H1 (cell line): ENCODE measurements around the gene ESPNL. TPM values are rescaled to one million over a fixed set of nuclear protein-coding genes. Genes with fewer than 3 reads are reported as not detected.

Experiments
- CTCF ChIA-PET: fragments of 300-600 bp; sonication (Branson Sonifier 250); formaldehyde crosslinking; loops from one replicate; lab custom pipeline; 2021; ENCODE audit not compliant: partially characterized antibody; lab: Charles Lee
- POLR2A ChIA-PET: fragments of 300-600 bp; sonication (Branson Sonifier 250); formaldehyde crosslinking; loops from one replicate; lab custom pipeline; 2021; ENCODE audit warnings: inconsistent platforms; ENCODE audit not compliant: partially characterized antibody; lab: Charles Lee
- DNase-seq, 2 experiments: peaks; one replicate each; pipeline versions ENCODE4 v3.0.0 to v3.0.0-alpha.2; 2010 to 2022; ENCODE audit warnings: low spot score in 2 of 2, low read depth in 1 of 2, mixed read lengths in 1 of 2
- FAIRE-seq: peaks from 2 replicates; lab custom pipeline; 2011; peaks lifted over from hg19 to GRCh38; lab: Jason Lieb, UNC
- H2AFZ ChIP-seq: 2 replicates; pipeline ENCODE4 v1.8.1; 2012; ENCODE audit warnings: low read length, inconsistent platforms
- H2AK5ac ChIP-seq: 2 replicates; pipeline ENCODE4 v1.6.1; 2013; ENCODE audit warnings: low read depth, low read length
- H2BK120ac ChIP-seq: replicated peaks from 2 replicates; pipeline ENCODE3; 2013; ENCODE audit warnings: low read depth, low read length, inconsistent platforms
- H2BK12ac ChIP-seq: 2 replicates; pipeline ENCODE4 v1.6.1; 2013; ENCODE audit warnings: low read depth, low read length
- H2BK15ac ChIP-seq: 2 replicates; pipeline ENCODE4 v1.6.1; 2013; ENCODE audit warnings: low read length
- H2BK20ac ChIP-seq: 2 replicates; pipeline ENCODE4 v1.6.1; 2013; ENCODE audit warnings: low read length
- H2BK5ac ChIP-seq: 2 replicates; pipeline ENCODE4 v1.6.1; 2013; ENCODE audit warnings: low read depth, low read length
- H3K14ac ChIP-seq: 2 replicates; pipeline ENCODE4 v1.6.1; 2013; ENCODE audit warnings: inconsistent platforms; ENCODE audit not compliant: insufficient read length
- H3K18ac ChIP-seq: 2 replicates; pipeline ENCODE4 v1.6.1; 2013; ENCODE audit warnings: low read length; ENCODE audit errors: extremely low read depth
- H3K23ac ChIP-seq: 2 replicates; pipeline ENCODE4 v1.6.1; 2013; ENCODE audit warnings: inconsistent platforms; ENCODE audit not compliant: insufficient read length
- H3K23me2 ChIP-seq: 2 replicates; pipeline ENCODE4 v1.6.1; 2013; ENCODE audit warnings: low read depth, low read length
- H3K27ac ChIP-seq: 2 replicates; pipeline ENCODE4 v1.6.1; 2011; ENCODE audit warnings: low read depth, low read length, inconsistent platforms
- H3K27me3 ChIP-seq, 4 experiments: replicated peaks in 1 of 4; 1 replicate in 1 of 4; 2 replicates in 3 of 4; pipeline versions ENCODE4 v1.6.1 to v1.8.1; 2011 to 2013; ENCODE audit warnings: low read length in 3 of 4, mild to moderate bottlenecking in 3 of 4, inconsistent platforms in 2 of 4, mixed read lengths in 2 of 4, moderate library complexity in 1 of 4; ENCODE audit not compliant: control insufficient read depth in 3 of 4, insufficient read depth in 3 of 4; ENCODE audit errors: extremely low read depth in 1 of 4
- H3K36me3 ChIP-seq, 4 experiments: 2 replicates each; pipeline versions ENCODE4 v1.6.1 to v1.8.1; 2011 to 2013; ENCODE audit warnings: mild to moderate bottlenecking in 4 of 4, low read length in 3 of 4, moderate library complexity in 2 of 4, control low read depth in 1 of 4, inconsistent platforms in 1 of 4; ENCODE audit not compliant: insufficient read depth in 4 of 4, control insufficient read depth in 2 of 4
- H3K4ac ChIP-seq: replicated peaks from 2 replicates; pipeline ENCODE3; 2013; ENCODE audit warnings: low read length, low read depth, mixed read lengths, inconsistent platforms; ENCODE audit not compliant: insufficient read length
- H3K4me1 ChIP-seq, 4 experiments: replicated peaks in 1 of 4; 1 replicate in 1 of 4; 2 replicates in 3 of 4; pipeline versions ENCODE4 v1.6.1 to v1.8.1; 2011 to 2013; ENCODE audit warnings: low read length in 3 of 4, inconsistent platforms in 2 of 4, mixed read lengths in 1 of 4; ENCODE audit not compliant: insufficient read depth in 4 of 4, control insufficient read depth in 3 of 4
- H3K4me2 ChIP-seq, 2 experiments: 2 replicates each; pipeline versions ENCODE4 v1.6.1 to v1.8.1; 2011 to 2013; ENCODE audit warnings: low read depth in 2 of 2, low read length in 2 of 2, control low read depth in 1 of 2, inconsistent platforms in 1 of 2, mild to moderate bottlenecking in 1 of 2; ENCODE audit not compliant: insufficient read depth in 1 of 2
- H3K4me3 ChIP-seq, 4 experiments: fragments of 200-600, 300-600 bp in 1 of 4; sonication (generic), shearing (Covaris generic), sonication (Bioruptor Twin) in 1 of 4; 2 replicates each; pipeline versions ENCODE4 v1.5.1 to v1.8.1; 2011 to 2016; ENCODE audit warnings: low read length in 4 of 4, low read depth in 3 of 4, control low read depth in 2 of 4, inconsistent platforms in 2 of 4, mild to moderate bottlenecking in 2 of 4, mixed read lengths in 1 of 4, moderate library complexity in 1 of 4; ENCODE audit not compliant: insufficient read depth in 2 of 4; ENCODE audit errors: extremely low read depth in 1 of 4
- H3K56ac ChIP-seq: replicated peaks from 2 replicates; pipeline ENCODE3; 2013; ENCODE audit warnings: low read depth, mild to moderate bottlenecking, mixed read lengths, low read length, inconsistent platforms; ENCODE audit not compliant: insufficient read length
- H3K79me1 ChIP-seq: 2 replicates; pipeline ENCODE4 v1.6.1; 2013; ENCODE audit warnings: low read depth, low read length, control low read depth
- H3K79me2 ChIP-seq, 2 experiments: 2 replicates each; pipeline versions ENCODE4 v1.6.1 to v1.8.1; 2012 to 2013; ENCODE audit warnings: low read length in 2 of 2, mild to moderate bottlenecking in 2 of 2, inconsistent platforms in 1 of 2; ENCODE audit not compliant: insufficient read depth in 2 of 2, control insufficient read depth in 1 of 2
- H3K9ac ChIP-seq, 4 experiments: replicated peaks in 1 of 4; 1 replicate in 1 of 4; 2 replicates in 3 of 4; pipeline versions ENCODE4 v1.6.1 to v1.8.1; 2011 to 2013; ENCODE audit warnings: low read depth in 3 of 4, low read length in 3 of 4, control low read depth in 2 of 4, mild to moderate bottlenecking in 2 of 4, moderate library complexity in 2 of 4, inconsistent platforms in 1 of 4; ENCODE audit errors: extremely low read depth in 1 of 4
- H3K9me3 ChIP-seq, 2 experiments: 2 replicates each; pipeline versions ENCODE4 v1.6.1 to v1.8.1; 2012 to 2013; ENCODE audit warnings: mild to moderate bottlenecking in 2 of 2, moderate library complexity in 2 of 2, control low read depth in 1 of 2, inconsistent platforms in 1 of 2, low read depth in 1 of 2, low read length in 1 of 2, mixed read lengths in 1 of 2; ENCODE audit not compliant: insufficient read depth in 2 of 2
- H4K20me1 ChIP-seq, 2 experiments: replicated peaks in 1 of 2; 2 replicates each; pipeline versions ENCODE3 to v1.8.1; 2011 to 2013; ENCODE audit warnings: inconsistent platforms in 2 of 2, low read length in 2 of 2, mild to moderate bottlenecking in 1 of 2; ENCODE audit not compliant: insufficient read depth in 2 of 2, control insufficient read depth in 1 of 2
- H4K5ac ChIP-seq: 2 replicates; pipeline ENCODE4 v1.6.1; 2013; ENCODE audit warnings: low read length, low read depth, mixed read lengths, inconsistent platforms; ENCODE audit not compliant: insufficient read length
- H4K8ac ChIP-seq: 2 replicates; pipeline ENCODE4 v1.8.0; 2013; ENCODE audit warnings: mild to moderate bottlenecking, moderate library complexity, low read length, inconsistent platforms; ENCODE audit not compliant: insufficient read depth; ENCODE audit errors: extremely low read depth
- H4K91ac ChIP-seq: replicated peaks from 2 replicates; pipeline ENCODE3; 2013; ENCODE audit warnings: low read length, mixed read lengths, inconsistent platforms; ENCODE audit not compliant: insufficient read length
- CTBP2 ChIP-seq: IDR thresholded peaks from 2 replicates; pipeline ENCODE4 v1.7.0; 2011; ENCODE audit warnings: borderline replicate concordance, mild to moderate bottlenecking, moderate library complexity, mixed read lengths, low read length; ENCODE audit not compliant: insufficient read depth, insufficient read length
- EZH2 ChIP-seq: fragments of 200-600 bp; sonication (generic); IDR thresholded peaks from 2 replicates; pipeline ENCODE4 v1.7.1; 2012; ENCODE audit warnings: low read depth, mild to moderate bottlenecking, moderate library complexity, low read length, inconsistent platforms; ENCODE audit not compliant: severe bottlenecking
- FOSL1 ChIP-seq: IDR thresholded peaks from 2 replicates; pipeline ENCODE4 v1.6.1; 2011; ENCODE audit warnings: mild to moderate bottlenecking, low read depth, low read length, moderate library complexity; ENCODE audit not compliant: insufficient read depth
- HDAC2 ChIP-seq, 2 experiments: fragments of 300-600 bp in 1 of 2; sonication (generic) in 1 of 2; IDR thresholded peaks; 2 replicates each; pipeline ENCODE4 v1.6.1; 2011 to 2012; ENCODE audit warnings: low read depth in 2 of 2, low read length in 2 of 2, mild to moderate bottlenecking in 2 of 2, moderate library complexity in 2 of 2, borderline replicate concordance in 1 of 2, inconsistent platforms in 1 of 2
- JUND ChIP-seq: IDR thresholded peaks from 2 replicates; pipeline ENCODE4 v1.6.1; 2011; ENCODE audit warnings: mild to moderate bottlenecking, improper control_type of control experiment, low read length
- PHF8 ChIP-seq: fragments of 200-600 bp; sonication (generic); conservative IDR thresholded peaks from 2 replicates; pipeline ENCODE4 v1.7.1; 2012; ENCODE audit warnings: low read depth, mild to moderate bottlenecking, inconsistent platforms, low read length, moderate library complexity
- WGBS, 2 experiments: shearing (Covaris generic) in 1 of 2; methylation state at CpG; one replicate each; pipeline versions ENCODE4 v1.1.6 to v1.1.7; 2013 to 2015; ENCODE audit warnings: low lambda C conversion rate in 2 of 2, mixed read lengths in 2 of 2, inconsistent platforms in 1 of 2, low coverage in 1 of 2, missing lambda C conversion rate in 1 of 2; ENCODE audit not compliant: insufficient replicate concordance in 2 of 2, insufficient coverage in 1 of 2, insufficient read length in 1 of 2; ENCODE audit errors: extremely low coverage in 1 of 2, missing lambda C conversion rate in 1 of 2; 5-methylcytosine and 5-hydroxymethylcytosine counted together
- polyA plus RNA-seq, 7 experiments: library from polyadenylated mRNA; depleted of rRNA in 3 of 7; stranded (reverse) in 5 of 7; unstranded in 2 of 7; fragments of >200 nt in 5 of 7; fragments of 200-250 nt in 2 of 7; gene quantifications; 1 replicate in 5 of 7; 2 replicates in 1 of 7; 4 replicates in 1 of 7; pipeline versions ENCODE4 v1.2.1 to v1.2.3, GENCODE V29; 2011 to 2013; ENCODE audit warnings: missing spikeins in 2 of 7, mixed read lengths in 2 of 7
- total RNA-seq: library from RNA; stranded (reverse); fragmentation: NEBNext Ultra II Directional; extraction: Animal tissue kit (Norgen Biotek cat#: 25700); gene quantifications from 2 replicates; pipeline ENCODE4 v1.2.1, GENCODE V29; 2021
- TF ChIP-seq, protein P1 (sequence below): IDR thresholded peaks from 2 replicates; pipeline ENCODE4 v1.6.1; 2012; ENCODE audit warnings: low read length, inconsistent platforms

Gene ESPNL
- total and polyA plus RNA-seq, 2 of the 8 experiments (the other 6 are each of a cell fraction or from before 2014, with no cell fraction given), result 0.68 to 1.3 TPM

GRCh38 chr2:238131761-238132462 is 31.8 kb downstream of the ESPNL start:
- Histone ChIP-seq H4K8ac (no peak overlapping the region), H3K18ac (no peak overlapping the region), H4K91ac (no peak overlapping the region), H3K27me3 (no peaks in the 10 kb centered on the region), H2BK20ac (no peak overlapping the region), H3K4me1 (peaks cover 0 to 13% (median 0%) of the 10 kb centered on the region in 4 experiments; a peak in 2 of 7 replicates), H3K79me1 (no peaks in the 10 kb centered on the region), H2BK15ac (no peak overlapping the region), H2BK5ac (no peak overlapping the region), H3K27ac (no peak overlapping the region), H4K5ac (no peak overlapping the region), H2BK12ac (no peak overlapping the region), H3K79me2 (no peaks in the 10 kb centered on the region), H3K4me3 (no peak overlapping the region), H4K20me1 (peaks cover 0 to 3% of the 10 kb centered on the region in 2 experiments), H3K9ac (no peak overlapping the region), H3K14ac (no peak overlapping the region), H3K23ac (no peak overlapping the region), H2BK120ac (no peak overlapping the region), H3K4ac (no peak overlapping the region), H2AK5ac (0 out of 2 replicates have a peak overlapping the region, but pooled peaks have one; percentile 82), H3K36me3 (no peaks in the 10 kb centered on the region), H3K9me3 (no peaks in the 10 kb centered on the region), H3K23me2 (peaks cover 2% of the 10 kb centered on the region; the same call in 1 of the 2 replicates), H3K4me2 (no peak overlapping the region), H3K56ac (no peak overlapping the region), H2AFZ (no peak overlapping the region)
- TF ChIP-seq EZH2 (no peak), JUND (no peak), CTBP2 (no peak), HDAC2 (IDR thresholded peaks at IDR 0.05; ENCODE audit: borderline replicate concordance in 1 of 2, low read depth in 2 of 2, low read length in 2 of 2) (no peak), PHF8 (no peak), FOSL1 (no peak)
- TF ChIP-seq, protein P1, sequence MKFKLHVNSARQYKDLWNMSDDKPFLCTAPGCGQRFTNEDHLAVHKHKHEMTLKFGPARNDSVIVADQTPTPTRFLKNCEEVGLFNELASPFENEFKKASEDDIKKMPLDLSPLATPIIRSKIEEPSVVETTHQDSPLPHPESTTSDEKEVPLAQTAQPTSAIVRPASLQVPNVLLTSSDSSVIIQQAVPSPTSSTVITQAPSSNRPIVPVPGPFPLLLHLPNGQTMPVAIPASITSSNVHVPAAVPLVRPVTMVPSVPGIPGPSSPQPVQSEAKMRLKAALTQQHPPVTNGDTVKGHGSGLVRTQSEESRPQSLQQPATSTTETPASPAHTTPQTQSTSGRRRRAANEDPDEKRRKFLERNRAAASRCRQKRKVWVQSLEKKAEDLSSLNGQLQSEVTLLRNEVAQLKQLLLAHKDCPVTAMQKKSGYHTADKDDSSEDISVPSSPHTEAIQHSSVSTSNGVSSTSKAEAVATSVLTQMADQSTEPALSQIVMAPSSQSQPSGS, result no peak
- DNase-seq (no peak), FAIRE-seq (no peak)
- ChIA-PET POLR2A (interaction anchor here (0.6 to 1.4 kb wide), 2 partner anchors 10 to 96 kb away, joined by 3 read pairs; no protein-coding TSS in a partner anchor), CTCF (interaction anchor here (5.3 kb wide), 1 partner anchor 8 kb away, joined by 41 read pairs; the partner anchor contains the start of gene KLHL30)
- 90% methylated on average over 12 of the region's 14 CpGs; no CpG with 5 or more reads in 1 of the 2 experiments for WGBS, 2 experiments
